Kidney tubule cell (primary cell): Measurements from ENCODE around the gene FGF14.
A peak's percentile ranks its signal among the peaks of the same experiment; 100 is the strongest.

Experiments used
- DNase-seq: peaks from one replicate; pipeline ENCODE4 v3.0.0-alpha.2; 2018; ENCODE audit warnings: low spot score

Gene FGF14

DNA sequence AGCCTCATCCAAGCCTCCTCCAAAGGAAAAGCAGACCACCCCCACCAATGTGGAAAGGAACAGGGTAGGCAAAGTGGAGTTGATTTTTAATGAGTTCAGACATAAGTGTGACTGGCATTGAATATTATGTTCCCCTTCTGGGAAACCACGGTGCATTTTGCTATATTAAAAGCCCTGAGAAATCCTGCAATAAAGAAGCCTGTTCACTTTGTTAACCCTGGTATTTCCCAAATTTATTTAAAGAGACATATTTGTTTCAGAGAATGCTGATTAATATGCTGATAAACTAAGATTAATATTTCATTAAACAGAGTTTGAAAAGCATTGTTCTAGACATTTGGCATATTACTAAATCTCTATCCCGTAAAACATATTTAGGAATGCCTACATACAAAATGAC lies 151.4 kb downstream of the FGF14 start:
- DNase-seq, result no peak

DNA sequence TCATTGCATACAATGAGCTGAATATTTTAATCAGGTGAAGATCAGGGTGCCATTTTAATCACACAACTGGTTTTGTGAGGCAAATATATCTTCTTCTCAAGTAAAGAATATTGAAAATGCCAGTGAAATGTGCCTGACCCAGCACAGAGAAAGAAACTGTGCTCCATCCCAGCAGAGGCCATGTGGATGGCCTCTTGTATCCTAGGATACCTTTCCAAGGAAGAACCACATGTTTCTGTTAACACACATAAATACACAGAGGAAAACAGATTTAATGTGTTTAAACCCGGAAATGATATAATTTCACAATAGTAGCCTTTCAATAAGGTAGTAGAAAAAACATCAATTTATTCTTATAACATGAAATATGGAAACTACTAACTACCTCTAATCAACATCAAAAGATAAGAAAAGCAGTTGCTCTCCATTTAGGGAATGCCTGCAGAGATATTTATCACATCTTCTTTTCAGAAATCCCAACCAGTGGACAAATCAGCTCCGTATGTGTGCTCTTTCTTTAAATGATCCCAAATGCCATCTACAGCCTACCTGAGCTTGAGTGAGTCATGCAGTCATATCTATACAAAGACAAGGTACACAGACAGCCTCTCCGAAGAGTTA lies 157.1 kb downstream of the FGF14 start:
- no peak for DNase-seq

DNA sequence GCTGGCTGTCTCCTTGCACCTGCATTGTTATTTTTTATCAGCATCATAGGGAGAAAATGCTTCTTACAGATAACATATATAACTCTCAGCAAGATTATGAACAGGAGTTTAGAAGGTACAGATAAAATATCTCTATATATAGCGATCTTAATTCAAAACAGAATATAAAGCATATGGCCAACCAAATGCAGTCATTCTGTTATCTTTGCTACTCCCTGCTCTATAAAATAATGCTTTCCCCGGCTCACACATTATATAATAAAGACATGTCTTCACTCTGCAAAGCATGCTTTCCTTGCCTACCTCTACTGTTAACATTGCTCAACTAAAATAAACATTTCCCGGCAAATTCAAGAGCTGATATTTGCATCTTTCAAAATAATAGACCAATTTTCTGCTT lies 161.7 kb downstream of the FGF14 start:
- DNase-seq, result no peak

GRCh38 chr13:102237230-102237629 lies 164.6 kb downstream of the FGF14 start:
- no peak for DNase-seq

DNA sequence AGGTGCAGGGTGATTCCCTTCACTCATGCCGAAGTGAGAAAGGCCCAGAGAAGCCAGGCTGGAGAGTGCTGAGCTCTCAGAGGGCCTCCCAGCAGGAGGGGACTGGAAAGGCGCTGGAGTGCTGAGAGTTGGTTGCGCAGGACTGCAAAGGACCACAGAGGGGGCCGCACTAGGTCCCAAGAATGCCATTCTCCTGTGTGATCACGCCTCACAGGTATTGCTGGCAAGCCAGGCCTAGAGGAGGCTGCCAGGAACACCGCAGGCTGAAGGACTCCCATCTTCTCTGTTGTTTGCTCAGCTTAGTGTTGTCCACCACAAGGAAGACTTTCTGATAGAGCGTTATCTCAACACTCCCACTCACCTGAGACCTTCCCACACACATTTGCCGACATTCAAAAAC lies 165.0 kb downstream of the FGF14 start:
- DNase-seq, result no peak

GRCh38 chr13:102236341-102236740 lies 165.5 kb downstream of the FGF14 start:
- no peak for DNase-seq

GRCh38 chr13:102235689-102236088 lies 166.2 kb downstream of the FGF14 start:
- DNase-seq, result no peak

DNA sequence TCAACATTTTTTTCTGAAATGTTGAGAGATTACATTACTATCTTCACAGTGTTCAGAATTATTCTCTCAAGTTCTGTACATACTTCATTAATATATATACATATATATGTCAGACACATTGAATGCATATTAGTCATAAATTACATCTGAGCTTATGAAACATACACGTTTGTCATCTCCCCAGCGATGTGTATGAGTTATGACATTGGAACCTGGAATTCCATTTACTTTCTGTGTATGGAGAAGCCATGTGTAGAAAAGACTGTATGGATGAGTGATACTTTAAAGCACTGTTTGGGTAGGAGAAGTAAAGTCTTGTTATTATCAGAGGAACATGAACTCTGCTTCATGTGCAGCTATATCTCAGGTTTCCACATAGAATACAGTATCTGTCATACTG lies 167.2 kb downstream of the FGF14 start:
- no peak for DNase-seq

DNA sequence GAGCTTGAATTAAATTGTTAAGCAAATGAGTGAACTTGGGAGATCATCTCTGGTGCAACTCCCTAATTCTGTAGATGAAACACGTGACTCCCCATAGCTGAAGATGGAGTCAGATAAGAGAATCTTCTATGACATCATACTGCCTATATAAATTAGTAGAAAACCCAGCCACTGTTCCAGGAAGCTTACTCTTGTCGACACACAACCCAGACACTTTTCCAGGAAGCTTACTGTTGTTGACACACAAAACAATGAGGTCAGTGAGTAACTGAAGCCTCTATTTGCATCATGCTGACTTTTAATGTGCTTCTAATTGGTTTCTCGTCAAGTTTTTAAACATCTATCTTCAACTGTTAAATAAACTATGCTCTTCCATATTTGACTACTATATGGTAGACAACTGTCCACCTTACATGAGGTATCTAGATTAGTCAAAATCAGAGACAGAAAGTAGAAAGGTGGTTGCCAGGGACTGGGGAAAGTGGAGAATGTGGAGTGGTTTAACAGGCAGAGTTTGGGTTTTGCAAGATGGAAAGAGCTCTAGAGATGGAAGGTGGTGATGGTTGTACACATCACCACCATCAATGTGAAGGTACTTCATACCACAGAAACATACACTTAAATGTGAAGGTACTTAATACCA lies 168.2 kb downstream of the FGF14 start:
- DNase-seq, result no peak

DNA sequence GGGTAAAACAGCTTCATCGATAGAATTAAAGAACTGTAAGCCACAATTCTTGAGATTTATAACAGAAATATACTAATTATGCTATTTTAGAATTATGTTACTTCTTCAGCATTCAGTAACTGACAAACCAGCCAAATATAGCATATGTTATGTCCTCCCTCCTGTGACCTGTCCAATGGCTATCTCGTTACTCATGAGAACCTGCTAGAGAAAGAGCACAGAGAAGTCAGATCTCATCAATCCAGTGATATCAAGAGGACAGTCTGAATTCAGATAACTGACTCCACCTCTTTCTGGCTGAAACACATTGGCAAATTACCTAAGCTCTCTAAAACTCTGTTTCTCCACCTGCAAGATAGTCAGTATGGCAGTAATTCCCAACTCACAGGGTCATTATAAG lies 170.4 kb downstream of the FGF14 start:
- no peak for DNase-seq

DNA sequence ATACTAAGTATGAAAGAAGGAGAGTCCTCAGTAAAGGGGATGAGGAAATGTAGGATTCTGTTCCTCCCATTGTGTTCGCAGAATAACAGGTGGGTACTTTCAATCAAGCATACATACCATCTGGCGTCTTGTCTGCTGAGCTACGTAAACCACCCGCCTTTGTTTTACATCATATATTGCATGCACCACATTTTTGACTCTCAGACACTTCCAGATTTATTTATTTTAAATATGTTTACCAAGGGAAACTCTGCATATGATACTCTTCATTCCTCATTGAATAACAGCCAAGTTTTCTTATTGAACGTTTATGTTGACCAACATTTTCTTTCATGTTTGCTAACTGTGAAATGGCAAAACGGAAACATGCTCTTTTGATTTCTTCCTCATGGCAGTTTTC lies 174.1 kb downstream of the FGF14 start:
- no peak for DNase-seq

DNA sequence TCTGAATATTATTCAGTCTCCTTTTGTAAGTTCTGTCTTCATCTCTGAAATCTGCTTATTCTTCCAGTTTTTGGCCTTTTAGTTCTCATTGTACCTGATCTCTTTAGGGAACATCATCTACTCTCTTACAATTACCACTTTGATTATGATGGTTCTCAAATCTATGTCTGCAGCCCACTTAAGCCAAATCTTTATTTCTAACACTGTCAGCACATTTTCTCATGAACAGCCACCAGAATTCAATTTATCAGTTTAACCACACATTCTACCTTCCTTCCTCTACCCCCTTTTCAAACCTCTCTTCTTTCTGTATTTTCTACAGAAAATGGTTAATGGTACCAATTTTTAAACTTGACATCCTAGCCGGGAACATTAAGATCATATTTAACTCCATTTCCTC lies 175.3 kb downstream of the FGF14 start:
- no peak for DNase-seq

GRCh38 chr13:102225892-102226291 lies 176.0 kb downstream of the FGF14 start:
- DNase-seq, result no peak

GRCh38 chr13:102220681-102221228 lies 181.1 kb downstream of the FGF14 start:
- DNase-seq, result no peak

DNA sequence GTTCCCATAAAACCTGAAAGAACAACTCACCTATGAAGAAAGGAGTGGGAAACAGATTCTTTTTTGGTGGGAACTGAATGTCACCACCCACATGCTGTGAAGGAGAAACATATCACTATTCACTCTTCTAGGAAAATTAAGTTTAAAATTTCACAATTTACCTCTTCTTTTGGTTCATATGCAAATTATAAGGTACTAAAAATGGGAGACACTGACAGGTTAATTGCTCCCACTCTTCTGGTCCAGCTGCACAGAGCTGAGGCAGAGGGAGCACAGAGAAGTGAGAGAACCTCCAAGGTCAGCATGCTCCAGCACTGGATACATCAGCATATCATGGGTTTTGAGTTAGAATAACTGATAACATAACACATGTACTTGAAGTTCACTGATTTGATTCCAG lies 186.9 kb downstream of the FGF14 start:
- DNase-seq, result no peak

DNA sequence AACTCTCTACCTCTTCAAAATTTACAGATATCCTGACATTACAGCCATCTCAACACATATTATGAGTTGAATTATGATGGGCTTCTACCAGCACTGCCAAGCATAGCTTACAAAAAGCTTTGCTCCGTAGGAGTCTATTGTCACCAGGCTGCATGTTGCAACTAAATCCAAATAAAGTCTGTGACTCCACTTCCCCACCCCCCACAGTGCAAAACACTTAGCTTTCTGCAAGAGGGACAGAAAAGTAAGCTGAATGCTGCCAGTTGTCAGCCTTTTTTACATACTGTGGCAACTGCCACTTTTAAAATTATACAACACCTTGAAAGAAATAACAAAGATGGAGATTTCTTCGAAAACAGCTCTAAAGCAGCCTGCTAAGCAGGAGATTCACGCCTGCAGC lies 189.1 kb downstream of the FGF14 start:
- DNase-seq, result no peak

- no peak for DNase-seq
Measured at GRCh38 chr13:102208347-102208746, 193.5 kb downstream of the FGF14 start.

DNA sequence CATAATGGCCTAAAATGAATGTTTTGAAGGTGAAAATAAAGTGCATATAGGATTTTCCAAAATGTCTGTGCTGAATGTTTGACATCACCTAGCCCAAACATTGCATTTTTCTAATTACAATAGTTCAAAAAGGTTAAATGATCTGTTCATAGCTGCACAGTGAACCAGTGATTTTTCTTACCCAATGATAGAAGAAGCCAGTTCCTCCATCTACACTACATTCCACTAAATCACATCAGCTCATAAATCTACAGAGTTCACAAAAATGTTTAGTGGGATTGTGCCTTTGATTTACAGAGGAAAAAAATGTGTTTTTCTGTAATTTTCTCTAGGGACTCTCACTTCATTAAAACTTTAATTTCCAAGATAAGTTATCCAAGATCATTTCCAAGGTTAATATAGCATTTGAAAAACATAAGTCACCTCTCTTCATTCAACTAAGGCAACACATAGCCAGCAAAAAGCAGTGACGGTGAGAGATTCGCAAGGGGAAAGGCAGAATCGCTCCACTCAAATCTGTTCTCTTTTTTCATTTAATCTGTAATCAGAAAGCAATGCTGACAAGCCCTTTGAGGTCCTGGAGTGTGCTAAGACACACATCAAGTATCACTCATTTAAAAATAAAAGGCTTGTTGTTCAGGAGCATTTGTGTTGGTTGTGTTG lies 194.0 kb downstream of the FGF14 start:
- DNase-seq, result no peak

DNA sequence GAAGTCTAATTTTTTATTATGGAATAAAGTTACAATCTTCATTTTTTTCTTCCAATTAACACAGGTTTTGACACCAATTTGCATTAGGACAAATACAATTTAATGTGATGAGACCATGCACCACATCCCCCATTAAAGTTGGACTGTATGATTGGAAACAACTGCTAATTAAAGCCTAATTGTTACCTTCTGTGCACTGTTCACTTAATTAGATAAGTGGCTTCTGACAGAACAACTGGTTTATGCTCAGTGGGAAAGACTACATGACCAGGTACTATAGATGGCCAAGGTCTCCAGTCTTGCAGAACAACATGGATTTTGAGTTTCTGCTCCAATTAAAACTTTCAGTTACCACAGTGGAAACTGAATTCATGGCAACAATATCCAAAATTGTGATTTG lies 198.1 kb downstream of the FGF14 start:
- DNase-seq, result no peak

DNA sequence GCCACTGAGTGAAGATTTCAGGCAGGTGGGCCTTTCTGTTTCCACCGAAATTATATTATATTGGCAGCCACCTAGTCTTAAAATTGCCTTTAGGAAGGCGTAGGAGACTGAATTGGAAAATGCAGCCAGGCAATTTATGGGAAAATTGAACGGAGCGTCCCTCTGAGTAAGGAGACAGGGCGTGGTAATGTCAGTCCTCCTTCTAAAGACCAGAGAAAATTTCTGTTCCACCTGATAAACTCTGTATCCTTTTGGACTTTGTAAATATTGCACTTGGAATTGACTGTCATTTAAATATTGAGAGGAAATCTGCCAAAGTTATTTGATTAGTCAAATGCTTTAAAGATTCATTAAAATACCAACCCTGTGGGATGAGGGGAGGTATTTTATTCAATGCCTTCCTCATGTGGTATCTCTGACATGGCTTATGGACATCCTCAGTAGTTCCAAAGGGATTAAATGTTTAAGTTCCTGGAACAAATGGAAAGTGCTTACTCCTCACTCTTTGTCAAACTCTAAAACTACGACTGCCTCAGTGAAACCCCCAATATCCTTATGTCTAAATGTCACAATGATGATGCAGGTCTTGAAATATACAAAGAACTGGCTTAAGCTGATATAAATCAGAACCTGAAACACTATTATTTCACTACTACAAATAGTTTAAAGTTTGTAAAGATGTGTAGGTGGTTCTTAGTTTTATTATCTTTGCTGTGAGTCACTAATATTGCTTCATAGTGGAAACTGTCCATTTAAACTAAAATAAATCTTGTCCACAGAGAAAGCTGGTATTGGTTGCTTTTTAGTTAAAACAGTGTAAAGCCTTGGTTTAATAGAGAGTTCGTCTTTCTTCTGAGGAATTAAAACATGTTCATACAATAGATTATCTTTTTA lies 203.2 kb downstream of the FGF14 start:
- no peak for DNase-seq

DNA sequence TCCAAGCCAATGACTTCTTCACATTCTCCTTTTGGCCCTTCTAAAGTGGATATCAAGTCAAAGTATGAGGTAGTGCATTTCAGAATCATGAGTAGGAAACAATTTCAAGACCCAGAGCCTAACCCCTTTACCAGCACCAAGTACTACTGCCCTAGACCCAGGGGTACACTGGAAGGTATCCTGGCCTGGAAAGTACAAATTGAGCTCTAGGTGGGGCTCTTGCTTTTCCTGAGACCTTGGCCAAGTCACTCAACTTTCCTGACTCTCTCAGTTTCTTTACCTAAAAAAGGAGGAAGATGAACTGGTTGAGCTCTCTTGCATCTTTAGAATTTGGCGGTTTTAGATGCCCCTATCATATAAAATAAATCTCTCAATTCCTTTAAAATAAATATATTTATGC lies 204.7 kb downstream of the FGF14 start:
- DNase-seq, result peak; percentile 23
